GM23248 (cell line): ENCODE measurements around the gene HMGCLL1.

ENCODE experiments used
- EZH2 ChIP-seq: fragments of 200-600 bp; sonication (generic); IDR thresholded peaks from 2 replicates; pipeline ENCODE4 v1.6.1; 2018; ENCODE audit warnings: antibody characterized with exemption, mild to moderate bottlenecking; ENCODE audit not compliant: insufficient read depth, poor library complexity, severe bottlenecking
- EZH2phosphoT487 ChIP-seq: fragments of 200-600 bp; sonication (generic); IDR thresholded peaks from 2 replicates; pipeline ENCODE4 v1.6.1; 2018; ENCODE audit warnings: antibody characterized with exemption, moderate library complexity, mild to moderate bottlenecking, low read depth; ENCODE audit not compliant: insufficient read depth

DNA sequence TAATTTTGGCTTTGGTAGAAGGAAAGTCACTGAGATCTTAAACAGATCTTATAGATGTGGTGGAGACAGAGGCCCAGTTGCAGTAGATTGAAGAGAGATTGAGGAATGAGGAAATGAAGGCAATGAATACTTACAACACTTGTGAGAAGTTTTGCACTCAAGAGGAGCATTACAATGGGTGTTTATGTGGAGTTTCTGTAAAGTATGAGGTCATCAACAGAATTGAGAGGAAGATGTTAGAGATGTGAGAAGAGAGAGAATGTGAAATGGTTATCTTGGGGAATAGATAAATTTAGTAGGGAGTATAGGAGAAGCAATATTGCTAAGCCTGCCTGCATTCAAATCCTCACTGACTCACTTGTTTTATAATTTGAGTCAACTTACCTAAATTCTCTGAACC is 168.3 kb downstream of the HMGCLL1 start:
- TF ChIP-seq EZH2 (no peak), EZH2phosphoT487 (no peak)
